ENCODE measurements around the gene ACP7.

DNA sequence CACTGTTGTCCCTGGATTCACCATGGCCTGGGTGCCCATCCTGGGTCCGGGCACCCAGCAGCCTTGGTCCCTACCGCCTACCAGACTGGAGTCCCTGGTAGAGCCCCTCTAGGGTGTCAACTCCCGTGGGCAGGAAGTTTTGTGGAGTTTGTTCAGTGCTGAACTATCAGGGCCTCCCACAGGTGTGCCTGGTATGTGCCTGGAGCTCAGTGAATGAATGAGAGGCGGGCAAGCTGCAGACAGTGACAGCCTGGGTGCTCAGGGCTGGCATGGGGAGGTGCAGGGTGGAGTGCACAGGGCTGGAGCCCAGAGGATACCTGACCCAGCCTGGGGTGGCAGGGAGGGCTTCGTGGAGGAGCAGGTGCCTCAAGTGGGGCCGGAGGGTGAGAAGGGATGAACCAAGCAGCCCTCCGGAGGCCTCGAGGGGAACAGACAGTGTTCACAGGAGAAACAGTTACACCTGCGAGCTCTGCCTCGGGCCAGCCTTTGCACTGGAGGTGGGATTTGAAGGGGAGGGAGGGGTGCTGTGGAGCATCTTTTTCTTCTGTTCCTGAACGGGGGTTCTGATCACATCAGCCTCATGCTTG is 71.0 kb downstream of the ACP7 start:
- TF ChIP-seq, protein P1, sequence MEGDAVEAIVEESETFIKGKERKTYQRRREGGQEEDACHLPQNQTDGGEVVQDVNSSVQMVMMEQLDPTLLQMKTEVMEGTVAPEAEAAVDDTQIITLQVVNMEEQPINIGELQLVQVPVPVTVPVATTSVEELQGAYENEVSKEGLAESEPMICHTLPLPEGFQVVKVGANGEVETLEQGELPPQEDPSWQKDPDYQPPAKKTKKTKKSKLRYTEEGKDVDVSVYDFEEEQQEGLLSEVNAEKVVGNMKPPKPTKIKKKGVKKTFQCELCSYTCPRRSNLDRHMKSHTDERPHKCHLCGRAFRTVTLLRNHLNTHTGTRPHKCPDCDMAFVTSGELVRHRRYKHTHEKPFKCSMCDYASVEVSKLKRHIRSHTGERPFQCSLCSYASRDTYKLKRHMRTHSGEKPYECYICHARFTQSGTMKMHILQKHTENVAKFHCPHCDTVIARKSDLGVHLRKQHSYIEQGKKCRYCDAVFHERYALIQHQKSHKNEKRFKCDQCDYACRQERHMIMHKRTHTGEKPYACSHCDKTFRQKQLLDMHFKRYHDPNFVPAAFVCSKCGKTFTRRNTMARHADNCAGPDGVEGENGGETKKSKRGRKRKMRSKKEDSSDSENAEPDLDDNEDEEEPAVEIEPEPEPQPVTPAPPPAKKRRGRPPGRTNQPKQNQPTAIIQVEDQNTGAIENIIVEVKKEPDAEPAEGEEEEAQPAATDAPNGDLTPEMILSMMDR (IDR thresholded peaks at IDR 0.05; ENCODE audit: borderline replicate concordance, extremely low read depth, low read length, poor library complexity, severe bottlenecking) = no peak
- TF ChIP-seq EZH2 (IDR thresholded peaks at IDR 0.05; ENCODE audit: borderline replicate concordance, low read depth, low read length, severe bottlenecking) = no peak
